CD4-positive, alpha-beta T cell treated with Interleukin-6 at 100 ng/mL for 8 hours (primary cell): Measurements from ENCODE around the gene C1orf210.

Source experiments
- DNase-seq: peaks from one replicate; pipeline ENCODE4 v3.0.0-alpha.2; 2020; ENCODE audit warnings: mixed read lengths, low spot score

The C1orf210 gene

GRCh38 chr1:43293896-43294760, 8.7 kb upstream of the C1orf210 start:
- no peak for DNase-seq

- DNase-seq = no peak
These were observed 7.8 kb upstream of the C1orf210 start for GRCh38 chr1:43293176-43293575.

GRCh38 chr1:43292679-43293078, 7.3 kb upstream of the C1orf210 start:
- no peak for DNase-seq

GRCh38 chr1:43292216-43292615, 6.8 kb upstream of the C1orf210 start:
- no peak for DNase-seq

- DNase-seq = no peak
These were observed 3.7 kb upstream of the C1orf210 start for GRCh38 chr1:43288785-43289706.

GRCh38 chr1:43288058-43288784, 2.8 kb upstream of the C1orf210 start:
- no peak for DNase-seq

- DNase-seq = no peak
These were observed 1.2 kb upstream of the C1orf210 start for GRCh38 chr1:43286533-43286932.

GRCh38 chr1:43286115-43286514, 734 bp upstream of the C1orf210 start:
- no peak for DNase-seq

- DNase-seq = no peak
These were observed 753 bp downstream of the C1orf210 start for GRCh38 chr1:43284546-43285110.

- no peak for DNase-seq
These were observed 1.3 kb downstream of the C1orf210 start for GRCh38 chr1:43284065-43284464.

- DNase-seq = no peak
These were observed 2.9 kb downstream of the C1orf210 start for GRCh38 chr1:43282220-43283195.

- DNase-seq = no peak
These were observed 4.7 kb downstream of the C1orf210 start for GRCh38 chr1:43280692-43281091.

- DNase-seq = no peak
These were observed 5.7 kb downstream of the C1orf210 start for GRCh38 chr1:43279666-43280065.

- no peak for DNase-seq
These were observed 6.2 kb downstream of the C1orf210 start for GRCh38 chr1:43279161-43279560.

- DNase-seq = no peak
These were observed 8.1 kb downstream of the C1orf210 start for GRCh38 chr1:43277116-43277876.

- DNase-seq = no peak
These were observed 8.7 kb downstream of the C1orf210 start for GRCh38 chr1:43276673-43277072.

GRCh38 chr1:43275826-43276620, 9.4 kb downstream of the C1orf210 start:
- DNase-seq = no peak

GRCh38 chr1:43274804-43275180, 10.6 kb downstream of the C1orf210 start:
- DNase-seq = no peak
